Lung (tissue), 12 donors: ENCODE results near the gene PDCL3. TPM values are rescaled to one million over a fixed set of nuclear protein-coding genes. Genes with fewer than 3 reads are reported as not detected.

ENCODE experiments used
- ATAC-seq: fragments of 200-7000 bp; cut with Tn5 transposase; one replicate; pipeline ENCODE4 v1.9.1; 2020; ENCODE audit warnings: moderate number of reproducible peaks; ENCODE audit not compliant: insufficient read depth, low FRiP score
- DNase-seq, 3 donors: peaks; one replicate each; pipeline ENCODE4 v3.0.0-alpha.2; 2013 to 2017
- H3K27ac ChIP-seq, 2 donors: one replicate each; pipeline ENCODE4 v1.5.1; 2013; ENCODE audit warnings: mild to moderate bottlenecking in 2 of 2, moderate library complexity in 2 of 2, control low read depth in 1 of 2, inconsistent platforms in 1 of 2, low read depth in 1 of 2, low read length in 1 of 2
- H3K27me3 ChIP-seq, 3 donors: one replicate each; pipeline ENCODE4 v1.5.1; 2013; ENCODE audit warnings: low read length in 2 of 3; ENCODE audit not compliant: control insufficient read depth in 3 of 3, insufficient read depth in 3 of 3
- H3K36me3 ChIP-seq, 4 donors: one replicate each; pipeline ENCODE4 v1.5.1; 2013; ENCODE audit warnings: low read length in 4 of 4, mild to moderate bottlenecking in 1 of 4, moderate library complexity in 1 of 4; ENCODE audit not compliant: control insufficient read depth in 4 of 4, insufficient read depth in 4 of 4
- H3K4me1 ChIP-seq, 5 donors: one replicate each; pipeline ENCODE4 v1.5.1; 2013; ENCODE audit warnings: low read length in 5 of 5, mild to moderate bottlenecking in 2 of 5, moderate library complexity in 1 of 5; ENCODE audit not compliant: control insufficient read depth in 5 of 5, insufficient read depth in 5 of 5
- H3K4me3 ChIP-seq: one replicate; pipeline ENCODE4 v1.5.1; 2013; ENCODE audit warnings: mild to moderate bottlenecking, control low read depth, moderate library complexity
- H3K9ac ChIP-seq, 2 donors: one replicate each; pipeline ENCODE4 v1.5.1; 2013; ENCODE audit warnings: low read length in 2 of 2, control low read depth in 1 of 2; ENCODE audit not compliant: insufficient read depth in 1 of 2
- H3K9me3 ChIP-seq, 4 donors: one replicate each; pipeline ENCODE4 v1.5.1; 2013; ENCODE audit warnings: low read length in 3 of 4, mild to moderate bottlenecking in 1 of 4, moderate library complexity in 1 of 4; ENCODE audit not compliant: control insufficient read depth in 4 of 4, insufficient read depth in 3 of 4
- WGBS, 2 donors: extraction: QIAGEN DNeasy Blood & Tissue Kit; methylation state at CpG; one replicate each; pipeline ENCODE4 v1.1.7; 2013; 5-methylcytosine and 5-hydroxymethylcytosine counted together
- polyA plus RNA-seq, 2 donors: library from polyadenylated mRNA; stranded (reverse); fragments of 200-250 nt; gene quantifications; one replicate each; pipeline ENCODE4 v1.2.1, GENCODE V29; 2013
- total RNA-seq, 2 donors: library from RNA; depleted of rRNA in 1 of 2; stranded (reverse); fragments of >200 nt in 1 of 2; gene quantifications; one replicate each; pipeline ENCODE4 v1.2.1, GENCODE V29; 2014 to 2021
- TF ChIP-seq, protein P1 (sequence below): IDR thresholded peaks from 2 replicates; pipeline ENCODE4 v1.5.1; 2012; ENCODE audit warnings: mild to moderate bottlenecking; ENCODE audit errors: control extremely low read depth, extremely low read depth
- donor health status: control.
- donor health status: control.
- donor health status: Bipolar disorder and iron deficiency.
- donor health status: healthy.
- donor health status: DM: yes; HTN: yes; CAD: no.

The PDCL3 gene
- total and polyA plus RNA-seq, 4 donors, result 8.2 to 29.9 (median 23.2) TPM

DNA sequence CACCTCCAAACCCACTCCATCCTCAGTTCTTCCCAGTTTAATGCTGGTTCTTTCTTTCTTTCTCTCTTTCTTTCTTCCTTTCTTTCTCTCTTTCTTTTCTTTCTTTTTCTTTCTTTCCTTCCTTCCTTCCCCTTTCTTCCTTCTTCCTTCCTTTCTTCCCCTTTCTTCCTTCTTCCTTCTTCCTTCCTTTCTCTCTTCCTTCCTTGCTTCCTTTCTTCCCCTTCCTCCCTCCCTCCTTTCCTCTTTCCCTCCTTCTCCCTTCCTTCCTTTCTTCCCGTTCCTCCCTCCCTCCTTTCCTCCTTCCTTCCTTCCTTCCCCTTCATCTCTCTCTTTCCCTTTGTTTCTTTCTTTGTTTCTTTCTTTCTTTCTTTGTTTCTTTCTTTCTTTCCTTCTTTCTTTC is 50.9 kb downstream of the PDCL3 start:
- H3K9ac ChIP-seq, result no peak overlapping the region
- 46 to 51% methylated on average over 1 of the region's 1 CpG for WGBS, 2 donors
- H3K4me1 ChIP-seq, result no peaks in the 10 kb centered on the region
- H3K27ac ChIP-seq, result no peak overlapping the region
- H3K9me3 ChIP-seq, result peaks cover 0 to 3% (median 0%) of the 10 kb centered on the region in 4 donors
- TF ChIP-seq, protein P1, sequence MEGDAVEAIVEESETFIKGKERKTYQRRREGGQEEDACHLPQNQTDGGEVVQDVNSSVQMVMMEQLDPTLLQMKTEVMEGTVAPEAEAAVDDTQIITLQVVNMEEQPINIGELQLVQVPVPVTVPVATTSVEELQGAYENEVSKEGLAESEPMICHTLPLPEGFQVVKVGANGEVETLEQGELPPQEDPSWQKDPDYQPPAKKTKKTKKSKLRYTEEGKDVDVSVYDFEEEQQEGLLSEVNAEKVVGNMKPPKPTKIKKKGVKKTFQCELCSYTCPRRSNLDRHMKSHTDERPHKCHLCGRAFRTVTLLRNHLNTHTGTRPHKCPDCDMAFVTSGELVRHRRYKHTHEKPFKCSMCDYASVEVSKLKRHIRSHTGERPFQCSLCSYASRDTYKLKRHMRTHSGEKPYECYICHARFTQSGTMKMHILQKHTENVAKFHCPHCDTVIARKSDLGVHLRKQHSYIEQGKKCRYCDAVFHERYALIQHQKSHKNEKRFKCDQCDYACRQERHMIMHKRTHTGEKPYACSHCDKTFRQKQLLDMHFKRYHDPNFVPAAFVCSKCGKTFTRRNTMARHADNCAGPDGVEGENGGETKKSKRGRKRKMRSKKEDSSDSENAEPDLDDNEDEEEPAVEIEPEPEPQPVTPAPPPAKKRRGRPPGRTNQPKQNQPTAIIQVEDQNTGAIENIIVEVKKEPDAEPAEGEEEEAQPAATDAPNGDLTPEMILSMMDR, result no peak
- DNase-seq (no peak), ATAC-seq (no peak)
- H3K27me3 ChIP-seq, result no peaks in the 10 kb centered on the region
- H3K36me3 ChIP-seq, result no peaks in the 10 kb centered on the region
- H3K4me3 ChIP-seq, result no peak overlapping the region

DNA sequence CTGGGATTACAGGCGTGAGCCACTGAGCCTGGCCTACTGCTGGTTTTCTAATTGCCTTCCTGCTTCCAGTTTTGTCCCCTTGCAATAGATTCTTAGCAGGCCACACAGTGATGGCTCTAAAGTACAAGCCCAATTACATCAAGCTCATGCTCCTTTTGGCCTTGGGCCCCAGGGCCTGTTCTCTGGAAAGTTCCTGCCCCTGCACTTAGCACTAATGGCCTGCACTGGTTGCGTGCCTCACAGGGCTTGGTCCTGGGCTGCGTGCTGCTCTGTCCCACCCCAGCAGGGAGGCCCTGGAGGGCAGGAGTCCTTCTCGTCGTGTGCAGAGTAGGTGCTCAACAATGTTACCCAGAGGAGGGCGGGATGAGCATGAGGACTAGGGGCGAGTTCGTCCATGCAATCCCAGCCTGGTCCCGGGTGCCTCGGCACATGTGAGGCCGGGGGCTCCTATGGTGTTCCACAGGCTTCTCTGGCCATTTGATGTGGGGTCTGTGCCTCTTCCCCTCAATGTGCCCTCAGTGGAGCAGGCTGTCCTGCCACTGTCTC is 51.7 kb downstream of the PDCL3 start:
- no peak for DNase-seq
- Histone ChIP-seq H3K4me1 (no peaks in the 10 kb centered on the region), H3K27me3 (no peaks in the 10 kb centered on the region), H3K4me3 (no peak overlapping the region), H3K27ac (no peak overlapping the region), H3K36me3 (no peaks in the 10 kb centered on the region), H3K9me3 (peaks cover 0 to 3% (median 0%) of the 10 kb centered on the region in 4 donors), H3K9ac (no peak overlapping the region)
- no peak for ATAC-seq
- 91 to 94% methylated on average over 11 of the region's 11 CpGs for WGBS, 2 donors
- TF ChIP-seq, protein P1, result no peak

DNA sequence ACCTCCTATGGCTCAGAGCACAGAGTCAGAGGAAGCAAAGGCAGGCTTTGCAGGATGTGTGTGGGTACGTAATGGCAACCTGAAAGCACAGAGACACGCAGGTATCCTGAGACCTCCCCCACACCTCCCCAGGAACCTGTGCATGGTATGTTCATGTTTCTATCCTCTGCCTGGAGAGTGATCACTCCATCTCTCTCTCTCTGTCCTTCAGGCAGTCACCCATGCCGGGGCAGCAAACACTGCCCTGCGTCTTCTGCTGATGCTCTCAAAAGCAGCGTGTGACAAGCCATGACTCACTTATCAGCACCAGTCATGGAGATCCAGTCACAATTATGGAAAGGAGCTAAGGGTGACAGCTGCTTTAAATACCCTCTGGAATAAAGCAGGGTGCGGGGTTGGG is 52.7 kb downstream of the PDCL3 start:
- no peak for ATAC-seq
- TF ChIP-seq, protein P1, result no peak
- Histone ChIP-seq H3K9ac (no peak overlapping the region), H3K9me3 (peaks cover 0 to 3% (median 0%) of the 10 kb centered on the region in 4 donors), H3K27ac (no peak overlapping the region), H3K4me1 (no peaks in the 10 kb centered on the region), H3K36me3 (no peaks in the 10 kb centered on the region), H3K4me3 (no peak overlapping the region), H3K27me3 (no peaks in the 10 kb centered on the region)
- 88 to 93% methylated on average over 6 of the region's 6 CpGs for WGBS, 2 donors
- DNase-seq, result no peak

DNA sequence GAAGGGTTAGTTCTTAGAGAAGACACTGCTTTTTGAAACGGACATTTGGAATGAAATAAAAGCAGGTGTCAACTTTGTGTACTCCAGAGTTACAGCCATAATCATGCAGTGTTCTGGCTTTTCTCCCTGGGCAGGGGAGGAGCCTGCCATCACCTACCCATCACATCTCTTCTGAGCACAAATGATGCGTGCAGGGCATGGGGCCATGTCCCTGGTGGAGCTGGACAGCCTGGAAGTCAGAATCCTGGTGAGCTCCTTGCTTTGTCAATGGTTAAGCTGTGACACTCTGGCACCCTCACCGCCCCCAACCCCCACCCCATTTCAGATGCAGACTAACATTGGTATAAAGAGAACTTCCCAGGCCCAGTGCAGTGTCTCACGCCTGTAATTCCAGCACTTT is 53.1 kb downstream of the PDCL3 start:
- peaks cover 0 to 5% (median 0%) of the 10 kb centered on the region in 4 donors for H3K9me3 ChIP-seq
- ATAC-seq (no peak), DNase-seq (no peak)
- H3K27ac ChIP-seq, result no peak overlapping the region
- WGBS, 2 donors, result 75 to 79% methylated on average over 4 of the region's 4 CpGs
- no peak overlapping the region for H3K9ac ChIP-seq
- H3K36me3 ChIP-seq, result no peaks in the 10 kb centered on the region
- no peaks in the 10 kb centered on the region for H3K27me3 ChIP-seq
- no peaks in the 10 kb centered on the region for H3K4me1 ChIP-seq
- TF ChIP-seq, protein P1, result no peak
- no peak overlapping the region for H3K4me3 ChIP-seq
